GM19372 (cell line): ENCODE measurements around the gene TOX2.
A peak's percentile ranks its signal among the peaks of the same experiment; 100 is the strongest.

ENCODE experiments used
- ATAC-seq: cut with Tn5 transposase; IDR thresholded peaks from one replicate; pipeline ENCODE4 v1.9.1; 2021; ENCODE audit warnings: mild to moderate bottlenecking, low read depth, moderate library complexity; ENCODE audit not compliant: unreplicated experiment

TOX2 gene

GRCh38 chr20:43938932-43939761 is 24.5 kb downstream of the TOX2 start:
- ATAC-seq = no peak

- ATAC-seq = no peak
Observed at GRCh38 chr20:43939762-43940121, 25.1 kb downstream of the TOX2 start.

- ATAC-seq = no peak
Observed at GRCh38 chr20:43940518-43941225, 26.0 kb downstream of the TOX2 start.

GRCh38 chr20:43941476-43942200 is 27.0 kb downstream of the TOX2 start:
- no peak for ATAC-seq

- no peak for ATAC-seq
Observed at GRCh38 chr20:43942201-43942590, 27.5 kb downstream of the TOX2 start.

GRCh38 chr20:43942667-43943285 is 28.1 kb downstream of the TOX2 start:
- peak; percentile 50 for ATAC-seq

- no peak for ATAC-seq
Observed at GRCh38 chr20:43943725-43944124, 29.1 kb downstream of the TOX2 start.

- ATAC-seq = no peak
Observed at GRCh38 chr20:43944653-43945235, 30.1 kb downstream of the TOX2 start.

- ATAC-seq = no peak
Observed at GRCh38 chr20:43945391-43946205, 30.9 kb downstream of the TOX2 start.

- ATAC-seq = no peak
Observed at GRCh38 chr20:43946206-43946491, 31.5 kb downstream of the TOX2 start.

GRCh38 chr20:43946659-43947315 is 32.1 kb downstream of the TOX2 start:
- no peak for ATAC-seq

GRCh38 chr20:43947316-43947710 is 32.7 kb downstream of the TOX2 start:
- ATAC-seq = no peak

GRCh38 chr20:43948455-43948854 is 33.8 kb downstream of the TOX2 start:
- ATAC-seq = no peak

- no peak for ATAC-seq
Observed at GRCh38 chr20:43949248-43949647, 34.6 kb downstream of the TOX2 start.

- no peak for ATAC-seq
Observed at GRCh38 chr20:43949741-43950618, 35.3 kb downstream of the TOX2 start.

GRCh38 chr20:43953919-43954592 is 39.4 kb downstream of the TOX2 start:
- no peak for ATAC-seq

GRCh38 chr20:43954704-43955061 is 40.0 kb downstream of the TOX2 start:
- ATAC-seq = no peak
